Endothelial cell of umbilical vein (primary cell): ENCODE data around the gene UPB1. TPM values are rescaled to one million over a fixed set of nuclear protein-coding genes. Genes with fewer than 3 reads are reported as not detected.

Experiments used
- BruUV-seq: library from RNA; stranded (reverse); fragments of 400-500 nt; replicated peaks from 2 replicates; lab custom pipeline; 2021; lab: Mats Ljungman, UMichigan
- CTCF ChIA-PET: fragments of 300-600, 350-600 bp; sonication (Branson Sonifier 250); formaldehyde crosslinking; loops from one replicate; lab custom pipeline; 2021; ENCODE audit warnings: antibody characterized with exemption, inconsistent platforms; lab: Charles Lee
- POLR2A ChIA-PET: fragments of 300-600, 350-600 bp; sonication (Branson Sonifier 250); formaldehyde crosslinking; loops from one replicate; lab custom pipeline; 2021; ENCODE audit warnings: antibody characterized with exemption, inconsistent platforms; lab: Charles Lee
- DNase-seq: peaks from one replicate; pipeline ENCODE4 v3.0.0-alpha.2; 2011; ENCODE audit warnings: low read depth, low spot score
- FAIRE-seq: peaks from 2 replicates; lab custom pipeline; 2011; peaks lifted over from hg19 to GRCh38; lab: Jason Lieb, UNC
- H2AFZ ChIP-seq: 2 replicates; pipeline ENCODE4 v1.6.0; 2012; ENCODE audit warnings: low read depth, low read length, control low read depth, inconsistent platforms
- H3K27ac ChIP-seq: 2 replicates; pipeline ENCODE4 v1.5.1; 2011; ENCODE audit warnings: low read depth, mild to moderate bottlenecking, control low read depth, low read length, moderate library complexity; ENCODE audit not compliant: insufficient read depth
- H3K27me3 ChIP-seq, 2 experiments: 2 replicates each; pipeline versions ENCODE4 v1.6.0 to v1.6.1; 2011; ENCODE audit warnings: low read length in 2 of 2, mixed read lengths in 1 of 2; ENCODE audit not compliant: control insufficient read depth in 2 of 2, insufficient read depth in 2 of 2
- H3K36me3 ChIP-seq, 2 experiments: 2 replicates in 1 of 2; 3 replicates in 1 of 2; pipeline ENCODE4 v1.5.1; 2011; ENCODE audit warnings: low read length in 2 of 2, mild to moderate bottlenecking in 1 of 2, moderate library complexity in 1 of 2; ENCODE audit not compliant: control insufficient read depth in 2 of 2, insufficient read depth in 2 of 2; ENCODE audit errors: extremely low read depth in 1 of 2
- H3K4me1 ChIP-seq: 3 replicates; pipeline ENCODE4 v1.5.1; 2011; ENCODE audit warnings: mild to moderate bottlenecking, low read length; ENCODE audit not compliant: control insufficient read depth, insufficient read depth; ENCODE audit errors: extremely low read depth
- H3K4me2 ChIP-seq: 2 replicates; pipeline ENCODE4 v1.6.1; 2011; ENCODE audit warnings: low read length, control low read depth, mixed read lengths; ENCODE audit not compliant: insufficient read depth
- H3K4me3 ChIP-seq, 3 experiments: fragments of 200-600 bp in 1 of 3; sonication (generic), shearing (Covaris generic) in 1 of 3; replicated peaks in 1 of 3; 2 replicates each; pipeline ENCODE4 v1.5.1; 2011 to 2016; ENCODE audit warnings: control low read depth in 3 of 3, low read length in 3 of 3, mild to moderate bottlenecking in 2 of 3, inconsistent platforms in 1 of 3, low read depth in 1 of 3, moderate library complexity in 1 of 3; ENCODE audit not compliant: insufficient read depth in 1 of 3
- H3K79me2 ChIP-seq: 2 replicates; pipeline ENCODE4 v1.6.0; 2012; ENCODE audit warnings: low read length, inconsistent platforms; ENCODE audit not compliant: control insufficient read depth, insufficient read depth
- H3K9ac ChIP-seq: replicated peaks from 2 replicates; pipeline ENCODE3; 2011; ENCODE audit warnings: low read length, control low read depth; ENCODE audit not compliant: insufficient read depth; ENCODE audit errors: extremely low read depth
- H3K9me1 ChIP-seq: replicated peaks from 3 replicates; pipeline ENCODE4 v1.6.0; 2011; ENCODE audit warnings: mild to moderate bottlenecking, low read length; ENCODE audit not compliant: control insufficient read depth, insufficient read depth; ENCODE audit errors: extremely low read depth
- H3K9me3 ChIP-seq: replicated peaks from 2 replicates; pipeline ENCODE4 v1.5.1; 2012; ENCODE audit warnings: low read length, inconsistent platforms; ENCODE audit not compliant: control insufficient read depth, insufficient read depth
- H4K20me1 ChIP-seq: replicated peaks from 2 replicates; pipeline ENCODE3; 2011; ENCODE audit warnings: mild to moderate bottlenecking, low read length; ENCODE audit not compliant: control insufficient read depth, insufficient read depth; ENCODE audit errors: extremely low read depth
- POLR2AphosphoS5 ChIP-seq: IDR thresholded peaks from 2 replicates; pipeline ENCODE4 v1.6.1; 2012; ENCODE audit warnings: low read depth, mild to moderate bottlenecking, control low read depth, low read length, moderate library complexity; ENCODE audit not compliant: insufficient read depth
- dilution Hi-C: fragments of 300-500 bp; cut with MboI; formaldehyde crosslinking; loops from one replicate; pipeline ENCODE4 v1.15.0; 2019; ENCODE audit warnings: low sequenced_read_pairs; ENCODE audit not compliant: extremely low pct_ligation_motif_present
- intact Hi-C: fragments of 100-400 bp; cut with micrococcal nuclease; formaldehyde crosslinking; loops from one replicate; pipeline ENCODE4 v1.10.0; 2022
- polyA plus RNA-seq, 4 experiments: library from polyadenylated mRNA; depleted of rRNA in 3 of 4; stranded (reverse) in 3 of 4; unstranded in 1 of 4; fragments of >200 nt; gene quantifications; 2 replicates each; pipeline versions ENCODE4 v1.2.1 to v1.2.3, GENCODE V29; 2011 to 2012; ENCODE audit warnings: missing spikeins in 1 of 4
- total RNA-seq: library from RNA; stranded (reverse); gene quantifications from 2 replicates; pipeline ENCODE4 v1.2.3, GENCODE V29; 2021

Gene UPB1
- total and polyA plus RNA-seq, 2 donors (not counting 3 experiments of a cell fraction or from before 2014, with no cell fraction given) = 0.30 to 0.80 TPM

- H3K27me3 ChIP-seq = no peaks in the 10 kb centered on the region
- FAIRE-seq (no peak), DNase-seq (no peak)
- dilution Hi-C loops = no loop called here
- H3K9me1 ChIP-seq = no peaks in the 10 kb centered on the region
- no TSS peak for BruUV-seq
- TF ChIP-seq POLR2AphosphoS5 = no peak
- H3K27ac ChIP-seq = no peak overlapping the region
- H4K20me1 ChIP-seq = no peaks in the 10 kb centered on the region
- no peak overlapping the region for H3K4me2 ChIP-seq
- no peaks in the 10 kb centered on the region for H3K79me2 ChIP-seq
- H3K9me3 ChIP-seq = no peaks in the 10 kb centered on the region
- H2AFZ ChIP-seq = no peak overlapping the region
- peaks cover 4 to 6% of the 10 kb centered on the region in 2 experiments for H3K36me3 ChIP-seq
- no peak overlapping the region for H3K9ac ChIP-seq
- intact Hi-C loops = no loop called here
- CTCF ChIA-PET = interaction anchor here (1.2 kb wide), 1 partner anchor 10 kb away, joined by 4 read pairs; no protein-coding TSS in a partner anchor
- POLR2A ChIA-PET = no interaction called here
- no peaks in the 10 kb centered on the region for H3K4me1 ChIP-seq
- H3K4me3 ChIP-seq = no peak overlapping the region
These were observed 81.6 kb downstream of the UPB1 start for GRCh38 chr22:24576778-24577177.

Other genes starting within 250 kb of the UPB1 start
- 63.2 and 79.3 TPM in 2 replicates for gene SPECC1L, start 224.5 kb upstream of the UPB1 start, total RNA-seq
- gene SPECC1L, start 224.5 kb upstream of the UPB1 start, polyA plus RNA-seq = 18.8 and 22.8 TPM in 2 replicates
- gene ADORA2A, start 67.7 kb upstream of the UPB1 start, total RNA-seq = 17.1 and 20.0 TPM in 2 replicates
- gene ADORA2A, start 67.7 kb upstream of the UPB1 start, polyA plus RNA-seq = 33.1 and 45.3 TPM in 2 replicates
- 116 and 129 TPM in 2 replicates for gene GUCD1, start 59.8 kb downstream of the UPB1 start, total RNA-seq
- 138 and 164 TPM in 2 replicates for gene GUCD1, start 59.8 kb downstream of the UPB1 start, polyA plus RNA-seq
- 113 and 121 TPM in 2 replicates for gene SNRPD3, start 60.7 kb downstream of the UPB1 start, total RNA-seq
- gene SNRPD3, start 60.7 kb downstream of the UPB1 start, polyA plus RNA-seq = 231 and 253 TPM in 2 replicates
- 6.4 and 8.9 TPM in 2 replicates for gene LRRC75B, start 97.7 kb downstream of the UPB1 start, total RNA-seq
- gene LRRC75B, start 97.7 kb downstream of the UPB1 start, polyA plus RNA-seq = 15.0 and 22.0 TPM in 2 replicates
- 1.5 and 1.8 TPM in 2 replicates for gene GGT1, start 107.9 kb downstream of the UPB1 start, total RNA-seq
- gene GGT1, start 107.9 kb downstream of the UPB1 start, polyA plus RNA-seq = 1.2 and 2.0 TPM in 2 replicates